ENCODE results near the gene KLHDC1.

Gene KLHDC1

DNA sequence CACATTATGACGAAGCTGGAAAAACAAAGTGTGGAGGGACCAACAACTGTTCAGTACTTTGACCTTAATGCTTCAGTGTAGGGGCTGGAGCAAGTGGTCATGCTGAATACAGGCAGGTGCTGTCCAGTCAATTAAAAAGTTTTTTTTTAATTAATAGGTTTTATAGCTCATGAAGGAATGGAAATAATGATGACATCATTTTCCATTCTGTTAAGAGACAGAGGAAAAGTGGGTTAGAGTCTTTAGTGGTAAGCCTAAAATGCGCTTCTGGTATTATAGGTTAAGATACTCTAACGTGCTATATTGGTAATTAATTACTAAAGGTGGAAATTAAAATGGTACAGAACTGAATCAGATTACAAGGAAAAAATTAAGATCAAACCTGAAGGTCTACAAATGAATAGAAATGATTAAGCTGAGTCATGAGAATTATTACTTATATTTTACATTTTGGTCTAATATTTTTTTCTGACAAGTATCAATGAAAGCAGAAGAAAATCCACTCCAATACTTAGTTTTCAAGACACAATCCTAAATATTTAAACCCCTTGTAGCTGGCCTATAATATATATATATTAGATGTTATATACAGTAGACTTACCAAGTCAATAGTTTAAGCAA is 90.6 kb downstream of the KLHDC1 start:
- no peak for DNase-seq (ENCODE audit: low spot score)

DNA sequence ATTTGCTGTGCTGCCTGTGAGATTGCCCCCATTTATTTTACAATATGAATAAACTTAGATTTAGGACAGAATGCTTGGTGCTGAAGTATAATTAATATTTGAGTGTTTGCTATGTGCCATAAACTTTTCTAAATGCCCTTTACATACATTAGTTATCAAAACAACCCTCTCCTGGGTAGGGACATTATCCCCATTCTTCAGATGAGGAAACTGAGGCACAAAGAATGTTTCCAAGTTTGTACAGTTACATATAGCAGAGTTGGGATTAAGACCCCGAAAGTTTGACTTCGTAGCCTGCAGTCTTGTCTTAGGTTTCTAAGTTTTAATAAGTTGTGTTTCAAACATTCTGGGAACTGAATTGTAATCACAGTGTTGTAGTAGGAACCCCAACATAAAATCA is 93.4 kb downstream of the KLHDC1 start:
- DNase-seq (ENCODE audit: low spot score), result no peak

DNA sequence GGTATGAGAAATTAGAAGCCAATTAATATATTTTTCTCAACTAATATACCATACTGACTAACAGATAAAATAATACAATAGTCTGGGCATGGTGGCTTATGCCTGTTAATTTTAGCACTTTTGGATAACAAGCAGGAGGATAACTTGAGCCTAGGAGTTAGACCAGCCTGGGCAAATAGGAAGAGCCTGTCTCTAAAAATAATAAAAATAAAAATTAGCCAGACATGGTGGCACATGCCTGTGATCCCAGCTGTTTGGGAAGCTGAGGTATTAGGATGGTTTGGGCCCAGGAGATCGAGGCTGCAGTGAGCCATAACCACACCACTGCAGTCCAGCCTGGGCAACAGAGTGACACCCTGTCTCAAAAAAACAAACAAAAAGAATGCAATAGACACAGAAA is 99.7 kb downstream of the KLHDC1 start:
- DNase-seq (ENCODE audit: low spot score), result no peak

DNA sequence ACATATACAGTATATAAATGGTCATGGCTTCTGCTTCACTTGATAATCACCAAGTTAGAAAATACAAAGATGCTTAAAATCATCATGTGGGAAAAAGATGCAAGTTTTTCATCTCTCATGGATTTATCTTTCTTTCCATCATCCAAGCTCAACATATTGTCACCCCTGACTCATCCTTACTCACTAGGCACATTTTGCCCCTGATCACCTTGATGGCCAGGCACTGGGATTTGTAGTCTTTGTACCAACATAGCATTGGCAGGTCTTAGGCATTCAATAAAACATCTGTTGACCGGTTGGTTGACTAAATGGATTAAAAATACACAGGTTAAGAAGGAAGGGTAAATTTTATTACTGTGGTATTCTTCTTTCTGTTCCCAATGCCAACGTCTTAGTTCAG is 103.1 kb downstream of the KLHDC1 start:
- DNase-seq (ENCODE audit: low spot score), result no peak

All from hematopoietic multipotent progenitor cell treated with erythropoietin and hydrocortisone succinate and interleukin-3 and kit ligand, for 15 days (in vitro differentiated cells).